WTC11 (cell line): ENCODE data around the gene PRM3.

Experiments used
- ATF6 ChIP-seq: sonication (generic); formaldehyde crosslinking; IDR thresholded peaks from 2 replicates; pipeline ENCODE4 v1.8.1; 2023; ENCODE audit warnings: mild to moderate bottlenecking, missing genetic modification reagents
- CTCF ChIP-seq: fragments of 200-600 bp; IDR thresholded peaks from 2 replicates; pipeline ENCODE4 v1.8.0; 2022; ENCODE audit warnings: antibody characterized with exemption
- FOXP1 ChIP-seq: sonication (generic); formaldehyde crosslinking; IDR thresholded peaks from 2 replicates; pipeline ENCODE4 v1.8.0; 2022; ENCODE audit warnings: missing genetic modification reagents, mild to moderate bottlenecking, moderate library complexity, borderline replicate concordance
- GTF2I ChIP-seq: fragments of 250-450 bp; sonication (Bioruptor Pico); conservative IDR thresholded peaks from 2 replicates; pipeline ENCODE4 v1.4.0; 2021; ENCODE audit warnings: mild to moderate bottlenecking
- ZNF416 ChIP-seq: fragments of 250-450 bp; sonication (Bioruptor Pico); IDR thresholded peaks from 2 replicates; pipeline ENCODE4 v1.9.0; 2021; ENCODE audit warnings: mild to moderate bottlenecking, inconsistent platforms
- TF ChIP-seq, protein P1 (sequence below): sonication (generic); formaldehyde crosslinking; IDR thresholded peaks from 2 replicates; pipeline ENCODE4 v1.8.0; 2022; ENCODE audit warnings: mild to moderate bottlenecking, missing genetic modification reagents
- TF ChIP-seq, protein P2 (sequence below): sonication (generic); formaldehyde crosslinking; conservative IDR thresholded peaks from 2 replicates; pipeline ENCODE4 v1.8.1; 2023; ENCODE audit warnings: mild to moderate bottlenecking, low read depth, missing genetic modification reagents, moderate library complexity
- TF ChIP-seq, protein P3 (sequence below): sonication (generic); formaldehyde crosslinking; conservative IDR thresholded peaks from 2 replicates; pipeline ENCODE4 v1.8.1; 2022; ENCODE audit warnings: mild to moderate bottlenecking, missing genetic modification reagents

DNA sequence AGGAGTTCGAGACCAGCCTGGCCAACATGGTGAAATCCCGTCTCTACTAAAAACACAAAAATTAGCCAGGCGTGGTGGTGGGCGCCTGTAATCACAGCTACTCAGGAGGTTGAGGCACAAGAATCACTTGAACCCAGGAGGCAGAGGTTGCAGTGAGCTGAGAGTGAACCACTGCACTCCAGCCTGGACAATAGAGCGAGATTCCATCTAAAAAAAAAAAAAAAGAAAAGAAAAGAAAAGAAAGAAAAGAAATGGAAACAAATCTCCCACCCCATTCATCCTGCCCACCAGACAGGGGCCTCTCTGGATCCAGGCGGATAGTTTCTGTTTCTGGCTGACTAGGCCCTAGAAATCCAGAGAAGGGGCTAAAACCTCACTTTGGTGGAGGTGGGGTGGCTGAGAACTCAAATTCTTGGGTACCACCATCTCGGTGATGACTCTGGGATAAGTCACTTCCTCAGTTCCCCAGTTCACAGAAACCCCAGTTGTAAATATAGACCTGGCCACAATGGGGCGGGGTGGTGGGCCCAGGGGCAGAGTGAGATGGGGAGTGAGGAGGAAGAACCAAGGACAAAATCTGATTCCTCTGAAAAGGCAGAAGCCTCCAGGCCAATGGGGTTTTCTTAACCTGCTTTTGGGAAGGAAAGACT is 39.6 kb downstream of the PRM3 start:
- TF ChIP-seq FOXP1: no peak
- TF ChIP-seq, protein P1, sequence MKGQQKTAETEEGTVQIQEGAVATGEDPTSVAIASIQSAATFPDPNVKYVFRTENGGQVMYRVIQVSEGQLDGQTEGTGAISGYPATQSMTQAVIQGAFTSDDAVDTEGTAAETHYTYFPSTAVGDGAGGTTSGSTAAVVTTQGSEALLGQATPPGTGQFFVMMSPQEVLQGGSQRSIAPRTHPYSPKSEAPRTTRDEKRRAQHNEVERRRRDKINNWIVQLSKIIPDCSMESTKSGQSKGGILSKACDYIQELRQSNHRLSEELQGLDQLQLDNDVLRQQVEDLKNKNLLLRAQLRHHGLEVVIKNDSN (CRISPR knock-in tag): no peak
- TF ChIP-seq CTCF: no peak
- TF ChIP-seq ATF6: no peak
- TF ChIP-seq, protein P2, sequence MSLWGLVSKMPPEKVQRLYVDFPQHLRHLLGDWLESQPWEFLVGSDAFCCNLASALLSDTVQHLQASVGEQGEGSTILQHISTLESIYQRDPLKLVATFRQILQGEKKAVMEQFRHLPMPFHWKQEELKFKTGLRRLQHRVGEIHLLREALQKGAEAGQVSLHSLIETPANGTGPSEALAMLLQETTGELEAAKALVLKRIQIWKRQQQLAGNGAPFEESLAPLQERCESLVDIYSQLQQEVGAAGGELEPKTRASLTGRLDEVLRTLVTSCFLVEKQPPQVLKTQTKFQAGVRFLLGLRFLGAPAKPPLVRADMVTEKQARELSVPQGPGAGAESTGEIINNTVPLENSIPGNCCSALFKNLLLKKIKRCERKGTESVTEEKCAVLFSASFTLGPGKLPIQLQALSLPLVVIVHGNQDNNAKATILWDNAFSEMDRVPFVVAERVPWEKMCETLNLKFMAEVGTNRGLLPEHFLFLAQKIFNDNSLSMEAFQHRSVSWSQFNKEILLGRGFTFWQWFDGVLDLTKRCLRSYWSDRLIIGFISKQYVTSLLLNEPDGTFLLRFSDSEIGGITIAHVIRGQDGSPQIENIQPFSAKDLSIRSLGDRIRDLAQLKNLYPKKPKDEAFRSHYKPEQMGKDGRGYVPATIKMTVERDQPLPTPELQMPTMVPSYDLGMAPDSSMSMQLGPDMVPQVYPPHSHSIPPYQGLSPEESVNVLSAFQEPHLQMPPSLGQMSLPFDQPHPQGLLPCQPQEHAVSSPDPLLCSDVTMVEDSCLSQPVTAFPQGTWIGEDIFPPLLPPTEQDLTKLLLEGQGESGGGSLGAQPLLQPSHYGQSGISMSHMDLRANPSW (CRISPR knock-in tag): no peak
- TF ChIP-seq GTF2I (CRISPR knock-in tag): no peak
- TF ChIP-seq, protein P3, sequence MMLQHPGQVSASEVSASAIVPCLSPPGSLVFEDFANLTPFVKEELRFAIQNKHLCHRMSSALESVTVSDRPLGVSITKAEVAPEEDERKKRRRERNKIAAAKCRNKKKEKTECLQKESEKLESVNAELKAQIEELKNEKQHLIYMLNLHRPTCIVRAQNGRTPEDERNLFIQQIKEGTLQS (CRISPR knock-in tag): no peak
- no peak for TF ChIP-seq ZNF416 (CRISPR knock-in tag)
